ENCODE measurements around the gene GALNT10. TPM values are rescaled to one million over a fixed set of nuclear protein-coding genes. Genes with fewer than 3 reads are reported as not detected.

Gene GALNT10
- total and polyA plus RNA-seq, 2 of the 4 experiments (the other 2 are of a cell fraction), result 46.2 to 67.0 TPM

GRCh38 chr5:154242964-154243376, 52.4 kb downstream of the GALNT10 start:
- TF ChIP-seq BHLHE40 (IDR thresholded peaks at IDR 0.05; ENCODE audit: low read depth, low read length), result no peak
- TF ChIP-seq FOS (IDR thresholded peaks at IDR 0.05; ENCODE audit: low read depth, low read length), result no peak
- no peak for TF ChIP-seq CHD1 (IDR thresholded peaks at IDR 0.05; ENCODE audit: low read depth, low read length)
- TF ChIP-seq POLR2A (IDR thresholded peaks at IDR 0.05; ENCODE audit: low read depth, low read length), result no peak
- TF ChIP-seq ELK1 (IDR thresholded peaks at IDR 0.05; ENCODE audit: borderline replicate concordance, low read depth, low read length), result no peak
- no peak for TF ChIP-seq SMC3 (IDR thresholded peaks at IDR 0.05; ENCODE audit: low read depth, low read length)
- no peak for TF ChIP-seq MAFK (IDR thresholded peaks at IDR 0.05; ENCODE audit: low read depth, low read length)
- TF ChIP-seq MAZ (IDR thresholded peaks at IDR 0.05; ENCODE audit: borderline replicate concordance, low read depth, low read length), result no peak
- TF ChIP-seq RCOR1 (IDR thresholded peaks at IDR 0.05; ENCODE audit: insufficient replicate concordance, low read length), result no peak
- no peak for TF ChIP-seq CTCF (conservative IDR thresholded peaks at IDR 0.05; ENCODE audit: low read depth, low read length)
- TF ChIP-seq CEBPB (IDR thresholded peaks at IDR 0.05; ENCODE audit: low read depth, low read length), result no peak
- no peak for TF ChIP-seq NFE2L2 (IDR thresholded peaks at IDR 0.05; ENCODE audit: low read depth, low read length)
- TF ChIP-seq USF2 (IDR thresholded peaks at IDR 0.05; ENCODE audit: low read depth, low read length), result no peak
- TF ChIP-seq MXI1 (IDR thresholded peaks at IDR 0.05; ENCODE audit: borderline replicate concordance, low read depth, low read length), result no peak
- no peak for TF ChIP-seq RFX5 (IDR thresholded peaks at IDR 0.05; ENCODE audit: low read depth, low read length)
- TF ChIP-seq RAD21 (IDR thresholded peaks at IDR 0.05; ENCODE audit: low read length), result no peak
- DNase-seq (no peak), ATAC-seq (ENCODE audit: low read depth) (no peak)
- Histone ChIP-seq H3K14ac (replicated peaks; ENCODE audit: low read depth, low read length) (no peak overlapping the region), H3K4me2 (ENCODE audit: low read depth, low read length) (no peak overlapping the region; the same call in 1 of the 2 replicates), H3K4me1 (ENCODE audit: control insufficient read depth, insufficient read depth, low read length) (peaks cover 9% of the 10 kb centered on the region), H2BK5ac (ENCODE audit: low read depth, low read length, poor library complexity, severe bottlenecking) (peak overlapping the region; percentile 66), H3K27ac (ENCODE audit: insufficient read depth, low read length) (no peak overlapping the region), H3K79me1 (ENCODE audit: low read depth in 1 of 2, low read length in 2 of 2) (peaks cover 22 to 64% of the 10 kb centered on the region in 2 experiments), H4K5ac (ENCODE audit: low read depth, low read length) (no peak overlapping the region), H3K36me3 (ENCODE audit: control insufficient read depth, insufficient read depth, low read length) (no peaks in the 10 kb centered on the region), H3K23ac (ENCODE audit: low read depth, low read length) (no peak overlapping the region), H4K91ac (ENCODE audit: insufficient read depth, low read depth, low read length) (no peak overlapping the region), H2AK5ac (ENCODE audit: low read depth, low read length) (no peak overlapping the region), H3K27me3 (ENCODE audit: control insufficient read depth, insufficient read depth, low read length) (no peaks in the 10 kb centered on the region), H3K18ac (ENCODE audit: low read depth, low read length) (no peak overlapping the region), H4K20me1 (ENCODE audit: insufficient read depth, low read length) (peaks cover 36% of the 10 kb centered on the region), H3K9me1 (ENCODE audit: insufficient read depth, low read length) (peaks cover 22% of the 10 kb centered on the region), H2AK9ac (replicated peaks; ENCODE audit: low read depth, low read length, poor library complexity) (no peak overlapping the region), H2BK15ac (ENCODE audit: low read depth, low read length) (no peak overlapping the region), H3K4me3 (ENCODE audit: insufficient read depth, low read depth, low read length) (no peak overlapping the region), H4K8ac (ENCODE audit: low read depth in 2 of 2, low read length in 2 of 2) (no peak overlapping the region), H3K56ac (ENCODE audit: extremely low read depth, insufficient read depth, low read length) (no peak overlapping the region), H3K4ac (ENCODE audit: low read depth, low read length) (no peak overlapping the region), H2BK20ac (ENCODE audit: low read depth, low read length) (no peak overlapping the region), H3K9me3 (ENCODE audit: control insufficient read depth, insufficient read depth, low read length) (no peaks in the 10 kb centered on the region), H2BK120ac (ENCODE audit: low read depth, low read length) (no peak overlapping the region), H2AFZ (replicated peaks; ENCODE audit: low read length, poor library complexity) (no peak overlapping the region), H3K9ac (ENCODE audit: low read depth, low read length) (no peak overlapping the region)
- no CpG with 5 or more reads among the region's 1 CpG for WGBS, 2 experiments (ENCODE audit: extremely low coverage in 2 of 2, insufficient read length in 1 of 2)
- CTCF ChIA-PET, result interaction anchor here (1.0 to 1.6 kb wide), 2 partner anchors 17 to 46 kb away, joined by 3 read pairs; no protein-coding TSS in a partner anchor
- in situ Hi-C loops (cut with MboI; ENCODE audit: low sequenced_read_pairs) (no loop called here), intact Hi-C loops (cut with micrococcal nuclease) (no loop called here), dilution Hi-C loops (cut with HindIII; ENCODE audit: low sequenced_read_pairs, unreplicated experiment) (no loop called here)
- BruUV-seq (replicated peaks), result no TSS peak
- POLR2A ChIA-PET (ENCODE audit: unreplicated experiment), result no interaction called here

All from IMR-90 (cell line).